ENCODE results near the gene MRPL23.

Gene MRPL23

DNA sequence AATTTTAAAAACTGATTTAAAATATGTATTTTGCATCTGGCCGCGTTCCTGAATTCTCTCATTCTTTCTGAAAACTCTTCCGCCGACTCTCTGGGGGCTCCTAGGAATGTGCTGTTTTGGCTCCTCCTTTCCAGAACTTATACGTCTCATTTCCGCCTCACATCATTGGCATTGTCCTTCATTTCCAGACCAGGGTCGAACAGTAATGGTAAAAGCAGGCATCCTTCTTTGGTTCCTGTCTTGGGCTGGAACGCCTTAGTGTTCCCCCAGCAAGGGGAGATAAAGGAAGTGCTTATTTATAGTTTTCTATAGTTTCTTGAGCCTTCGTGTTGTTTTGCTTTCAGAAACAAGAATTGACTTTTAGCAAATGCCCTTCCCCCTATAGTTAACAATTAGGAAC is 38.5 kb upstream of the MRPL23 start:
- H3K27ac ChIP-seq, result peak overlapping the region; percentile 37 to 44

DNA sequence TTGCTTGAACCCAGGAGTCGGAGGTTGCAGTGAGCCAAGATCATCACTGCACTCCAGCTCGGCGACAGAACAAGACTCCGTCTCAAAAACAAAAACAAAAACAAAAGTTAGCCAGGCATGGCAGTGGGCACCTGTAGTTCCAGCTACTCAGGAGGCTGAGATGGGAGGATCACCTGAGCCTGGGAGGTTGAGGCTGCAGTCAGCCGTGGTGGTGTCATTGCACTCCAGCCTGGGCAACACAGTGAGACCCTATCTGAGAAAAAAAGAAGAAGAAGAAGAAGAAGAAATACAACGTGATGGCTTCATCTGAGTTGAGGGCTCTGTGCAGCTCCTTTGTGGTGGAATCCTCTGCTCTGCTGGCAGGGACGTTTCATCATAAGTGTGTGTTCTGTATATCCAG is 37.6 kb upstream of the MRPL23 start:
- no peak for DNase-seq
- Histone ChIP-seq H3K9me3 (no peaks in the 10 kb centered on the region), H3K4me3 (no peak overlapping the region), H3K27me3 (peaks cover 0 to 3% of the 10 kb centered on the region in 2 donors), H3K27ac (no peak overlapping the region), H3K4me1 (peaks cover 0 to 19% (median 9%) of the 10 kb centered on the region in 4 donors), H3K36me3 (no peaks in the 10 kb centered on the region)
- TF ChIP-seq, protein P1, sequence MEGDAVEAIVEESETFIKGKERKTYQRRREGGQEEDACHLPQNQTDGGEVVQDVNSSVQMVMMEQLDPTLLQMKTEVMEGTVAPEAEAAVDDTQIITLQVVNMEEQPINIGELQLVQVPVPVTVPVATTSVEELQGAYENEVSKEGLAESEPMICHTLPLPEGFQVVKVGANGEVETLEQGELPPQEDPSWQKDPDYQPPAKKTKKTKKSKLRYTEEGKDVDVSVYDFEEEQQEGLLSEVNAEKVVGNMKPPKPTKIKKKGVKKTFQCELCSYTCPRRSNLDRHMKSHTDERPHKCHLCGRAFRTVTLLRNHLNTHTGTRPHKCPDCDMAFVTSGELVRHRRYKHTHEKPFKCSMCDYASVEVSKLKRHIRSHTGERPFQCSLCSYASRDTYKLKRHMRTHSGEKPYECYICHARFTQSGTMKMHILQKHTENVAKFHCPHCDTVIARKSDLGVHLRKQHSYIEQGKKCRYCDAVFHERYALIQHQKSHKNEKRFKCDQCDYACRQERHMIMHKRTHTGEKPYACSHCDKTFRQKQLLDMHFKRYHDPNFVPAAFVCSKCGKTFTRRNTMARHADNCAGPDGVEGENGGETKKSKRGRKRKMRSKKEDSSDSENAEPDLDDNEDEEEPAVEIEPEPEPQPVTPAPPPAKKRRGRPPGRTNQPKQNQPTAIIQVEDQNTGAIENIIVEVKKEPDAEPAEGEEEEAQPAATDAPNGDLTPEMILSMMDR (IDR thresholded peaks at IDR 0.05), result no peak
- intact Hi-C loops (cut with DNase I; ENCODE audit: low total_unique reads), result no loop called here

More for the DNA sequence above, 38.5 kb upstream of the MRPL23 start:
- peaks cover 0 to 3% of the 10 kb centered on the region in 2 donors for H3K27me3 ChIP-seq
- intact Hi-C loops (cut with DNase I; ENCODE audit: low total_unique reads), result no loop called here
- peak overlapping the region in 1 of 2 donors; percentile 20 for H3K4me3 ChIP-seq
- H3K36me3 ChIP-seq, result no peaks in the 10 kb centered on the region
- H3K4me1 ChIP-seq, result peaks cover 0 to 19% (median 9%) of the 10 kb centered on the region in 4 donors
- TF ChIP-seq, protein P1 (IDR thresholded peaks at IDR 0.05), result no peak
- DNase-seq, result no peak
- no peaks in the 10 kb centered on the region for H3K9me3 ChIP-seq

DNA sequence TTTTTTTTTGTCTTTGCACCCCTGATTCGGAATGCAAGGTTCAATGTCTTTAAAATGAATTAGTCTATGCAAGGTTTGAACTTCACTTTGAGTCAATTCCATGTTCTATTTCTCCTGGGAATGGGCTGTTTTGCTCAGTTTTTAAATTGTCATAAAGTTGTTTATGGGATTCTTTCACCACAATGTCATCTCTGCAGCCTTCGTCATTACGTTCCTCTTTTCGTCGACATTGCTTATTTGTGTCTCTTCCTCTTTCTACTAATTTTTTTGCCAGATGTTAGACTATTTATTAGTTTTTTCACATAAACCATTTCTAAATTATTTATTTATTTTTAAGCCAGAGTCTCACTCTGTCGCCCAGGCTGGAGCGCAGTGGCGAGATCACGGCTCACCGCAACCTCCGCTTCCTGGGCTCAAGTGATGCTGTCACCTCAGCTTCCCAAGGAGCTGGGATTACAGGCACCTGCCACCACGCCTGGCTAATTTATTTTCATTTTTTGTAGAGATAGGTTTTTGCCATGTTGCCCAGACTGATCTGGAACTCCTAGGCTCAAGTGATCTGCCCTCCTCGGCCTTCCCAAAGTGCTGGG is 34.7 kb upstream of the MRPL23 start:
- Histone ChIP-seq H3K36me3 (no peaks in the 10 kb centered on the region), H3K9me3 (no peaks in the 10 kb centered on the region), H3K27me3 (no peaks in the 10 kb centered on the region), H3K4me3 (no peak overlapping the region), H3K27ac (no peak overlapping the region), H3K4me1 (peaks cover 0 to 18% (median 11%) of the 10 kb centered on the region in 4 donors)
- DNase-seq, result no peak
- TF ChIP-seq, protein P1 (IDR thresholded peaks at IDR 0.05), result no peak
- intact Hi-C loops (cut with DNase I; ENCODE audit: low total_unique reads), result no loop called here

DNA sequence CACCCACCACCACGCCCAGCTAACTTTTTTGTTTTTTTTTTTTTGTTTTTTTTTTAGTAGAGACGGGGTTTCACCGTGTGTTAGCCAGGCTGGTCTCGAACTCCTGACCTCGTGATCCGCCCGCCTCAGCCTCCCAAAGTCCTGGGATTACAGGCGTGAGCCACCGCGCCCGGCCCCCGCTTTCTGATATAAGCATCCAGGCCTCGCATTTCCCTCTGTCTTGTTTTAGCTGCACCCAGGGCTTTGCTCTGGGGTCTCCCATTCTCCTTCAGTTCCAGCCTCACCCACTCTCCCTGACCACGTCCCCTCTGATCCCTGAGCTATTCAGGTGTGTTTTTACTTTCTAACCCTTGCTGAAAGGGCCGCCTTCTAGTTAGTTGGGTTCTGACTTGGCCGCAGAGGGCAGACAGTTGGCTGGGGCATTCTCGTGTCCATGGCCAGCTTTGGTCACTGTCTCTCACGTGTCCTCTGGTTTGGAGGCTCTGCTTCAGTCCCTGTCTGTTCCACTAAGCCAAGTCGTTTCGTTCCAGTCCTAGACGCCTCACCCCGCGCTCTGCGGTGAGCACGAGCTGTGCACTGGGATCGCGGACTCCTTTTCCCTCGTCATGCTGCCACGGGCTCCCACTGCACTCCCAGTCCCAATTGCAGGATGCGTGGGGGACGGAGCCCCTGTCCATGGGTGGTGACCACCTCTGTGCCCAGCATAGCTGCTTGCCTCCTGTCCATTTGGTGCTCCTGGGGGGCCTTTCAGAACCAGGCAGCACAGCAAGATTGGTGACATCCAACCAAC is 33.7 kb upstream of the MRPL23 start:
- Histone ChIP-seq H3K4me3 (no peak overlapping the region), H3K27ac (no peak overlapping the region), H3K27me3 (peaks cover 0 to under 1% of the 10 kb centered on the region in 2 donors), H3K36me3 (no peaks in the 10 kb centered on the region), H3K9me3 (no peaks in the 10 kb centered on the region), H3K4me1 (peaks cover 0 to 14% (median 9%) of the 10 kb centered on the region in 4 donors)
- DNase-seq, result no peak
- TF ChIP-seq, protein P1 (IDR thresholded peaks at IDR 0.05), result no peak
- intact Hi-C loops (cut with DNase I; ENCODE audit: low total_unique reads), result no loop called here

DNA sequence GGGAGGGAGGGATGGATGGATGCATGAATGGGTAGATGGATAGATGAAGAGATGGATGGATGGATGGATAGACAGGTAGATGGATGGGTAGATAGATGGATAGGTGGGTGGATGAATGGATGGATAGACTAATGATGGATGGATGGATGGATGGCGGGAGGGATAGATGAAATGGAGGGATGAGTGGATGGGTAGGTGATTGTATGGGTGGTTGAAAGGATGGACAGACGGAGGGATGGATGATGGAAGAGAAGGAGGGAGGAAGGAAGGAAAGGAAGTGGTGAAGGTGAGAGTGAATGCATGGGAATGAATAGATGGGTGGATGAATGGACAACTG is 31.4 kb upstream of the MRPL23 start:
- H3K27ac ChIP-seq, result no peak overlapping the region
- H3K27me3 ChIP-seq, result peaks cover 0 to 20% of the 10 kb centered on the region in 2 donors
- H3K9me3 ChIP-seq, result no peaks in the 10 kb centered on the region
- intact Hi-C loops (cut with DNase I; ENCODE audit: low total_unique reads), result loop anchor here (1.0 kb wide), 1 partner anchor 22 kb away; no protein-coding TSS in a partner anchor
- TF ChIP-seq, protein P1 (IDR thresholded peaks at IDR 0.05), result no peak
- no peak for DNase-seq
- H3K36me3 ChIP-seq, result no peaks in the 10 kb centered on the region
- no peak overlapping the region for H3K4me3 ChIP-seq
- peaks cover 0 to 20% (median 6%) of the 10 kb centered on the region in 4 donors for H3K4me1 ChIP-seq
